GM23338 (cell line): ENCODE data around the gene COL2A1.

Experiments used
- EZH2phosphoT487 ChIP-seq: fragments of 200-600 bp; sonication (generic); IDR thresholded peaks from one replicate; pipeline ENCODE4 v1.8.1; 2018; ENCODE audit warnings: antibody characterized with exemption; ENCODE audit not compliant: unreplicated experiment
- ZNF331 ChIP-seq: fragments of 250-450 bp; sonication (Bioruptor Pico); IDR thresholded peaks from 2 replicates; pipeline ENCODE4 v1.5.0; 2020; ENCODE audit warnings: low read depth, mild to moderate bottlenecking, moderate library complexity
- TF ChIP-seq, protein P1 (sequence below), 2 experiments: fragments of 200-600 bp in 1 of 2; sonication (generic) in 1 of 2; conservative IDR thresholded peaks; 2 replicates each; pipeline versions ENCODE4 v1.5.1 to v1.6.1; 2016 to 2017; ENCODE audit warnings: antibody characterized with exemption in 2 of 2, low read depth in 2 of 2, mild to moderate bottlenecking in 2 of 2, moderate library complexity in 1 of 2
- TF ChIP-seq, protein P2 (sequence below): IDR thresholded peaks from one replicate; pipeline ENCODE4 v1.6.1; 2018; ENCODE audit warnings: antibody characterized with exemption; ENCODE audit not compliant: unreplicated experiment

DNA sequence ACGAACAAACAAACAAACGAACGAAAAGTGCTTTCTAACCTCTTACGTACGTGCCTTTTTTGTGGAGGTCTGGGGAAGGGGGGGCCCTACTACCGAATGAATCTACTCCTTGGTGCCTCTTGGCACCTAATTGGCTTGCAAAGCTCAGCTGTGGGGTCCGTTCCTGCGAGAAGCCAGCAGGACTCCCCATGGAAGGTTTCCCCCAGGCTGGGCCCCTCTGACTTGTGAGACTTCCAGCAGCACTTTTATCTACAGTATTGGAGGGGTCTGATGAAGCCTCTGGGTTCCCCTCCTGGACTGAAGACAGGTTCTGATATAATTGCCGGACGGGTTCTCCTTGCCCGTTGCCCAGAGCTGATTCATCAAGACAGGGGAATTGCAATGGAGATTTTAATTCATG lies 42.1 kb downstream of the COL2A1 start:
- no peak for TF ChIP-seq EZH2phosphoT487
- no peak for TF ChIP-seq ZNF331 (CRISPR knock-in tag)
- TF ChIP-seq, protein P1, sequence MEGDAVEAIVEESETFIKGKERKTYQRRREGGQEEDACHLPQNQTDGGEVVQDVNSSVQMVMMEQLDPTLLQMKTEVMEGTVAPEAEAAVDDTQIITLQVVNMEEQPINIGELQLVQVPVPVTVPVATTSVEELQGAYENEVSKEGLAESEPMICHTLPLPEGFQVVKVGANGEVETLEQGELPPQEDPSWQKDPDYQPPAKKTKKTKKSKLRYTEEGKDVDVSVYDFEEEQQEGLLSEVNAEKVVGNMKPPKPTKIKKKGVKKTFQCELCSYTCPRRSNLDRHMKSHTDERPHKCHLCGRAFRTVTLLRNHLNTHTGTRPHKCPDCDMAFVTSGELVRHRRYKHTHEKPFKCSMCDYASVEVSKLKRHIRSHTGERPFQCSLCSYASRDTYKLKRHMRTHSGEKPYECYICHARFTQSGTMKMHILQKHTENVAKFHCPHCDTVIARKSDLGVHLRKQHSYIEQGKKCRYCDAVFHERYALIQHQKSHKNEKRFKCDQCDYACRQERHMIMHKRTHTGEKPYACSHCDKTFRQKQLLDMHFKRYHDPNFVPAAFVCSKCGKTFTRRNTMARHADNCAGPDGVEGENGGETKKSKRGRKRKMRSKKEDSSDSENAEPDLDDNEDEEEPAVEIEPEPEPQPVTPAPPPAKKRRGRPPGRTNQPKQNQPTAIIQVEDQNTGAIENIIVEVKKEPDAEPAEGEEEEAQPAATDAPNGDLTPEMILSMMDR (conservative IDR thresholded peaks at IDR 0.05; ENCODE audit: low read depth in 2 of 2): no peak
- TF ChIP-seq, protein P2, sequence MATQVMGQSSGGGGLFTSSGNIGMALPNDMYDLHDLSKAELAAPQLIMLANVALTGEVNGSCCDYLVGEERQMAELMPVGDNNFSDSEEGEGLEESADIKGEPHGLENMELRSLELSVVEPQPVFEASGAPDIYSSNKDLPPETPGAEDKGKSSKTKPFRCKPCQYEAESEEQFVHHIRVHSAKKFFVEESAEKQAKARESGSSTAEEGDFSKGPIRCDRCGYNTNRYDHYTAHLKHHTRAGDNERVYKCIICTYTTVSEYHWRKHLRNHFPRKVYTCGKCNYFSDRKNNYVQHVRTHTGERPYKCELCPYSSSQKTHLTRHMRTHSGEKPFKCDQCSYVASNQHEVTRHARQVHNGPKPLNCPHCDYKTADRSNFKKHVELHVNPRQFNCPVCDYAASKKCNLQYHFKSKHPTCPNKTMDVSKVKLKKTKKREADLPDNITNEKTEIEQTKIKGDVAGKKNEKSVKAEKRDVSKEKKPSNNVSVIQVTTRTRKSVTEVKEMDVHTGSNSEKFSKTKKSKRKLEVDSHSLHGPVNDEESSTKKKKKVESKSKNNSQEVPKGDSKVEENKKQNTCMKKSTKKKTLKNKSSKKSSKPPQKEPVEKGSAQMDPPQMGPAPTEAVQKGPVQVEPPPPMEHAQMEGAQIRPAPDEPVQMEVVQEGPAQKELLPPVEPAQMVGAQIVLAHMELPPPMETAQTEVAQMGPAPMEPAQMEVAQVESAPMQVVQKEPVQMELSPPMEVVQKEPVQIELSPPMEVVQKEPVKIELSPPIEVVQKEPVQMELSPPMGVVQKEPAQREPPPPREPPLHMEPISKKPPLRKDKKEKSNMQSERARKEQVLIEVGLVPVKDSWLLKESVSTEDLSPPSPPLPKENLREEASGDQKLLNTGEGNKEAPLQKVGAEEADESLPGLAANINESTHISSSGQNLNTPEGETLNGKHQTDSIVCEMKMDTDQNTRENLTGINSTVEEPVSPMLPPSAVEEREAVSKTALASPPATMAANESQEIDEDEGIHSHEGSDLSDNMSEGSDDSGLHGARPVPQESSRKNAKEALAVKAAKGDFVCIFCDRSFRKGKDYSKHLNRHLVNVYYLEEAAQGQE: no peak
